NB4 (cell line): ENCODE results near the gene SBNO2.

Source experiments
- CTCF ChIP-seq: IDR thresholded peaks from one replicate; pipeline ENCODE4 v1.5.1; 2012; ENCODE audit warnings: low read depth, low read length
- MAX ChIP-seq: IDR thresholded peaks from 2 replicates; pipeline ENCODE4 v1.6.1; 2011; ENCODE audit warnings: low read depth, low read length
- MYC ChIP-seq: IDR thresholded peaks from 2 replicates; pipeline ENCODE4 v1.6.1; 2011; ENCODE audit warnings: low read depth, low read length
- POLR2A ChIP-seq: IDR thresholded peaks from 2 replicates; pipeline ENCODE4 v1.6.1; 2011; ENCODE audit warnings: mild to moderate bottlenecking; ENCODE audit not compliant: insufficient read length; ENCODE audit errors: extremely low read depth

GRCh38 chr19:1097810-1098176 lies 76.3 kb downstream of the SBNO2 start:
- TF ChIP-seq POLR2A (no peak), CTCF (no peak), MAX (no peak), MYC (no peak)
